HG02759 (cell line): ENCODE data around the gene RNPS1.

Experiments
- ATAC-seq: cut with Tn5 transposase; IDR thresholded peaks from one replicate; pipeline ENCODE4 v1.9.1; 2021; ENCODE audit warnings: mild to moderate bottlenecking, moderate library complexity; ENCODE audit not compliant: unreplicated experiment

Gene RNPS1

GRCh38 chr16:2237493-2238149, 30.3 kb downstream of the RNPS1 start:
- no peak for ATAC-seq

GRCh38 chr16:2237102-2237482, 30.8 kb downstream of the RNPS1 start:
- no peak for ATAC-seq

GRCh38 chr16:2236337-2237101, 31.4 kb downstream of the RNPS1 start, which contains the start of gene DNASE1L2:
TSS of gene DNASE1L2 (plus strand) at chr16:2236444. CDS start at chr16:2236817, 373 bp downstream.
- ATAC-seq: no peak

GRCh38 chr16:2235695-2236336, 32.1 kb downstream of the RNPS1 start:
- no peak for ATAC-seq

GRCh38 chr16:2235234-2235651, 32.7 kb downstream of the RNPS1 start:
- ATAC-seq: no peak

GRCh38 chr16:2234813-2235170, 33.1 kb downstream of the RNPS1 start:
- ATAC-seq: no peak

- ATAC-seq: no peak
Observed at GRCh38 chr16:2233872-2234812, 33.8 kb downstream of the RNPS1 start.

GRCh38 chr16:2233046-2233775, 34.7 kb downstream of the RNPS1 start:
- ATAC-seq: no peak

GRCh38 chr16:2232094-2232990, 35.6 kb downstream of the RNPS1 start:
- ATAC-seq: no peak

GRCh38 chr16:2231016-2231931, 36.7 kb downstream of the RNPS1 start:
- ATAC-seq: no peak

- no peak for ATAC-seq
Observed at GRCh38 chr16:2230376-2230775, 37.5 kb downstream of the RNPS1 start.

GRCh38 chr16:2229632-2230250, 38.2 kb downstream of the RNPS1 start:
- no peak for ATAC-seq

- no peak for ATAC-seq
Observed at GRCh38 chr16:2229091-2229490, 38.8 kb downstream of the RNPS1 start.

GRCh38 chr16:2228161-2228824, 39.6 kb downstream of the RNPS1 start:
- no peak for ATAC-seq

- ATAC-seq: no peak
Observed at GRCh38 chr16:2226918-2227317, 41.0 kb downstream of the RNPS1 start.

GRCh38 chr16:2226245-2226793, 41.6 kb downstream of the RNPS1 start:
- ATAC-seq: no peak

- ATAC-seq: peak; percentile 24
Observed at GRCh38 chr16:2223942-2224486, 43.9 kb downstream of the RNPS1 start.
